ENCODE results near the gene ITPRID2.
"Not testable (repeated sequence)": the region's sequence is repeated elsewhere in the genome, so short reads cannot be mapped to it uniquely, and the experiment has no call there.

DNA sequence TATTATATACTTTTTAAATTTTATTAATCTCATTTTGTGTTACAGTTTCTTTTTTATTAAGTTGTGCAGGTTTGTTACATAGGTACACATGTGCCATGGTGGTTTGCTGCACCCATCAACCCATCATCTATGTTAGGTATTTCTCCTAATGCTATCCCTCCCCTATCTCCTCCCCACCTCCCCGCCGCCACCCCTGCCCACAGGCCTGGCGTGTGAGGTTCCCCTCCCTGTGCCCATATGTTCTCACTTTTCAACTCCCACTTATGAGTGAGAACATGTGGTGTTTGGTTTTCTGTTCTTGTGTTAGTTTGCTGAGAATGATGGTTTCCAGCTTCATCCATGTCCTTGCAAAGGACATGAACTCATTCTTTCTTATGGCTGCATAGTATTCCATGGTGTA lies 64.3 kb downstream of the ITPRID2 start:
- TF ChIP-seq, protein P1, sequence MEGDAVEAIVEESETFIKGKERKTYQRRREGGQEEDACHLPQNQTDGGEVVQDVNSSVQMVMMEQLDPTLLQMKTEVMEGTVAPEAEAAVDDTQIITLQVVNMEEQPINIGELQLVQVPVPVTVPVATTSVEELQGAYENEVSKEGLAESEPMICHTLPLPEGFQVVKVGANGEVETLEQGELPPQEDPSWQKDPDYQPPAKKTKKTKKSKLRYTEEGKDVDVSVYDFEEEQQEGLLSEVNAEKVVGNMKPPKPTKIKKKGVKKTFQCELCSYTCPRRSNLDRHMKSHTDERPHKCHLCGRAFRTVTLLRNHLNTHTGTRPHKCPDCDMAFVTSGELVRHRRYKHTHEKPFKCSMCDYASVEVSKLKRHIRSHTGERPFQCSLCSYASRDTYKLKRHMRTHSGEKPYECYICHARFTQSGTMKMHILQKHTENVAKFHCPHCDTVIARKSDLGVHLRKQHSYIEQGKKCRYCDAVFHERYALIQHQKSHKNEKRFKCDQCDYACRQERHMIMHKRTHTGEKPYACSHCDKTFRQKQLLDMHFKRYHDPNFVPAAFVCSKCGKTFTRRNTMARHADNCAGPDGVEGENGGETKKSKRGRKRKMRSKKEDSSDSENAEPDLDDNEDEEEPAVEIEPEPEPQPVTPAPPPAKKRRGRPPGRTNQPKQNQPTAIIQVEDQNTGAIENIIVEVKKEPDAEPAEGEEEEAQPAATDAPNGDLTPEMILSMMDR (IDR thresholded peaks at IDR 0.05; ENCODE audit: low read depth, low read length) = not testable (repeated sequence)
- not testable (repeated sequence) for TF ChIP-seq EZH2phosphoT487 (IDR thresholded peaks at IDR 0.05; ENCODE audit: low read depth)
